AG09309 (cell line): ENCODE measurements around the gene CDC25A.

Experiments used
- DNase-seq: peaks from one replicate; pipeline ENCODE4 v3.0.0-alpha.2; 2010; ENCODE audit warnings: low read depth
- H3K4me3 ChIP-seq: 2 replicates; pipeline ENCODE4 v1.5.1; 2011; ENCODE audit warnings: mild to moderate bottlenecking, low read depth, low read length, moderate library complexity; ENCODE audit not compliant: control insufficient read depth
- CTCF ChIP-seq: IDR thresholded peaks from 2 replicates; pipeline ENCODE4 v1.5.1; 2011; ENCODE audit warnings: mild to moderate bottlenecking, low read depth, low read length, inconsistent platforms; ENCODE audit not compliant: insufficient read depth, control insufficient read depth; ENCODE audit errors: missing control alignments

CDC25A gene

GRCh38 chr3:48151807-48152427 is 36.3 kb downstream of the CDC25A start:
- no peak for TF ChIP-seq CTCF
- DNase-seq = no peak
- no peak overlapping the region for H3K4me3 ChIP-seq

- TF ChIP-seq CTCF = peak; percentile 92
- no peak overlapping the region for H3K4me3 ChIP-seq
- peak; percentile 32 for DNase-seq
Observed at GRCh38 chr3:48151058-48151806, 37.0 kb downstream of the CDC25A start.

- no peak for TF ChIP-seq CTCF
- no peak overlapping the region for H3K4me3 ChIP-seq
- no peak for DNase-seq
Observed at GRCh38 chr3:48143992-48144391, 44.2 kb downstream of the CDC25A start.

- no peak for DNase-seq
- no peak for TF ChIP-seq CTCF
- no peak overlapping the region for H3K4me3 ChIP-seq
Observed at GRCh38 chr3:48143567-48143966, 44.6 kb downstream of the CDC25A start.

- H3K4me3 ChIP-seq = no peak overlapping the region
- DNase-seq = no peak
- no peak for TF ChIP-seq CTCF
Observed at GRCh38 chr3:48142316-48142870, 45.8 kb downstream of the CDC25A start.

GRCh38 chr3:48141604-48142137 is 46.5 kb downstream of the CDC25A start:
- H3K4me3 ChIP-seq = no peak overlapping the region
- no peak for TF ChIP-seq CTCF
- DNase-seq = no peak
